RCC 7860 (cell line): Measurements from ENCODE around the gene CDH23.
"Not testable (repeated sequence)": the region's sequence is repeated elsewhere in the genome, so short reads cannot be mapped to it uniquely, and the experiment has no call there.

Source experiments
- DNase-seq: peaks from one replicate; pipeline ENCODE4 v3.0.0-alpha.2; 2015; ENCODE audit warnings: low spot score
- FAIRE-seq: peaks from 2 replicates; lab custom pipeline; 2012; peaks lifted over from hg19 to GRCh38; lab: Jason Lieb, UNC

Gene CDH23

GRCh38 chr10:71590781-71591350 lies 194.1 kb downstream of the CDH23 start:
- DNase-seq (no peak), FAIRE-seq (no peak)

GRCh38 chr10:71594934-71595571 lies 198.3 kb downstream of the CDH23 start:
- FAIRE-seq (no peak), DNase-seq (no peak)

DNA sequence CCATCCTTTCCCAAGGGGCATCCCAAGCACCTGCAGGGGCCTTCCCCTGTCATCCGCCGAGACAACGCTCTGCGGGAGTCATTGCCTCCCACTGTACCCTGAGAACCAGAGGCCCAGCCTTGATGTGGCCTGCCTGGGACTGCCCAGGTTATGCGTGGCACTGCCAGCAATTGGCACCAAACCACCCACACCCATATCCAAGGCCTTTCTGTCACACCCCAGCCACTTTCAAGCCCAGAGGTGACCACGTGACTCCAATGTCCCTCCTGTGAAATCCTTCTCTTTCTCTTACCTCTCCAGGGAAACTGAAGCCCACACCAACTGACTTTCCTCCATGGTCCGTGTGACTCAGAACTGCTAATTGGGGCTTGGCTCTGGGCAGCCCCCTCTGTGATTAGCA lies 198.9 kb downstream of the CDH23 start:
- DNase-seq (no peak), FAIRE-seq (no peak)

GRCh38 chr10:71596127-71596526 lies 199.4 kb downstream of the CDH23 start:
- no peak for FAIRE-seq
- no peak for DNase-seq

GRCh38 chr10:71596759-71597158 lies 200.0 kb downstream of the CDH23 start:
- FAIRE-seq (no peak), DNase-seq (no peak)

- FAIRE-seq (no peak), DNase-seq (no peak)
Measured at GRCh38 chr10:71597821-71598498, 201.2 kb downstream of the CDH23 start.

GRCh38 chr10:71598621-71599055 lies 201.9 kb downstream of the CDH23 start:
- DNase-seq: no peak

DNA sequence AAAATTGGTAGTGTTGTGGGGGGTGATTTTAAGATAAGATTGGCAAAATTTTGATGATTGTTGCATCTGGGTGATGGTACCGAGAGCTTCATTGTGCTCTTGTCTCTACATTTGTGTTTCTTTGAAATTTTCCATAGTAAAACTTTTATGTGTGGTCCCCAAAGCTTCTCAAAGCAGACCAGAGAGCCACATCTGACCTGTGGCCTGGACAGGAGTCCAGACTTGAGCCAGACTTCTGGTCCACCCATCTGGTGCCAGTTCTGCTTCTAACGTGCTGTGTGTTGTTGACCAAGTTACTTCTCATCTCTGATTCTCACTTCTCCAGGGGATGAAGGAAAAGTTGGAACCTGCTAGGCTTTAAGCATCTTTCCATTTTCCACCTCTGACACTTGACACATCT lies 202.8 kb downstream of the CDH23 start:
- no peak for DNase-seq
- FAIRE-seq: no peak

More at GRCh38 chr10:71598621-71599055, 201.9 kb downstream of the CDH23 start:
- no peak for FAIRE-seq

DNA sequence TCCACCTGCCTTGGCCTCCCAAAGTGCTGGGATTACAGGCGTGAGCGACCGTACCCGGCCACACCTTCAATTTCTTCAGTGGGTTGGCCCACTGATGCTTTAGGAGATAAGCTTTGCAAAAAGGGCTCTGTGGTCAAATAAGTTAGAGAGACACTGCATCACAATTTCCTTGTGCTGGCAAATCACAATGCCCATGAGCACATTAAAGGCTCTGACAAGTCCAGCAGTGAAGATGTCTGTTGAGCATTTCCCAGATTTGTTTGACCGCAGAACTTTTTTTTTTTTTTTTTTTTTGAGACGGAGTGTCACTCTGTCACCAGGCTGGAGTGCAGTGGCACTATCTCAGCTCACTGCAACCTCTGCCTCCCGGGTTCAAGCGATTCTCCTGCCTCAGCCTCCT lies 203.5 kb downstream of the CDH23 start:
- DNase-seq, FAIRE-seq: not testable (repeated sequence)

DNA sequence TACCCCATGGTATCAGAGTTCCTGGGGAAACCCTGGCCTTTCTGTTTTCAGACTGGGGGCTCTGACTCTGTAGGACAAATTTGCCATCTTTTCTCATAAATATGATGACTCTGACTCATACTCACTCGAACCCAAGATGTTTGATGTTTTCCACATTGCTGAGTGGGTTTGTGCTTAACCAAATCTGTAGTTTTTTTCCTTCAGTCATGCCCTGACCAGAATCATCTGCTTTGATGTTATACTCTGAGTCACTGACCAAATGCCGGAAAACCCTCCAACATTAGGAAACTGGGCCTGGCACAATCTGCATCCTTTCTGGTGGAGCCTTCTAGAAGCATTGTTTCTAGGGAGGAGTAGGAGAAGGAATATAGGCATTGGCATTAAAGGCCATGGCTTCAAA lies 204.1 kb downstream of the CDH23 start:
- FAIRE-seq (no peak), DNase-seq (no peak)

DNA sequence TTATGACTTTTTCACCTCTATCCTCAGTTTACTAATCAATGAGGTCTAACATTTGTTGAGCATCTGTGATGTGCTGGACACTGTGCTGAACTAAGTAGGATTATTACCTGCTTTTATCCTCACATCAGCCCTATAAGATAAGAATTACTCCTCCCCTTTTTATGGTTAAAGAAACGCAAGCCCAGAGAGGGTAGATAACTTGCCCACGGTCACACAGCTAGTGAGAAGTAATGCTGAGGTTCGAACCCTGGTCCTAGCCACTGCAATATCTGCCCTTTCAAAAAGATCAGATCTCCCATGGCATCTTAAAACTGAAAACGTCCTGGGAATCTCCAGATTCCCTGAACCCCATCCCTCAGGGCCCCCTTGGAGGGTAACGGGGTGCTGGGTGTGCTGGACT lies 204.6 kb downstream of the CDH23 start:
- FAIRE-seq (no peak), DNase-seq (no peak)

- DNase-seq (no peak), FAIRE-seq (no peak)
Measured at GRCh38 chr10:71603150-71603549, 206.4 kb downstream of the CDH23 start.

- no peak for DNase-seq
Measured at GRCh38 chr10:71603754-71604153, 207.0 kb downstream of the CDH23 start.

GRCh38 chr10:71604324-71605018 lies 207.8 kb downstream of the CDH23 start:
- DNase-seq (no peak), FAIRE-seq (no peak)

More at GRCh38 chr10:71603754-71604153, 207.0 kb downstream of the CDH23 start:
- no peak for FAIRE-seq

DNA sequence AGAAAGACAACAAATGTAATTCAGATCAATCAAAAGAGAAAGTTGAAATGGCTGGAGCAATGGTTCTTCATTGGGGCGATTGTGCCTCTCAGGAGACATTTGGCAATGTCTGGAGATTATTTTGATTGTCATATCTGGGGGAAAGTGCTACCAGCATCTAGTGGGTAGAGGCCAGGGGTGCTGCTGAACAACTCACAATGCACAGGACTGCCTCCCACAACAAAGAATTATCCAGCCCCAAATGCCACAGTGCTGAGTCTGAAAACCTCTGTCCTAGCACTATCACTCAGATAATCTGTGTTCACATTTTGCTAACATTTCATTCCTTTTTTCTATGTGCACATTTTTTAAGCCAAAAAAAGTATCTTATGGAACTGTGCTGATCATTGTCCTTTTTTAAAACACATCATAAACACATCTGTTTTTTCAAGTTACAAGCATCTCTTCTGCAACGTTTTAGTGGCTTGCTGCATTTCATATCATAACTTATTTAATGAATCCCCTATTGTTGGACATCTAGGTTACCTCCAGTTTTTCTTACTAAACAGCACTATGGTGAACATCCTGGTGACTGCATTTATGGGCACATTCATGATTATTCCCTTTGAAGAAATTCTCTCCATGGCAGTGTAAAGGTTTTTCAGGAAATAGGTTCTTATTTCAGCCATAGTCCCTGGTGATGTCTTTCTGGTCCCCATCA lies 208.7 kb downstream of the CDH23 start:
- FAIRE-seq (no peak), DNase-seq (no peak)

- FAIRE-seq (no peak), DNase-seq (no peak)
Measured at GRCh38 chr10:71606257-71607081, 209.7 kb downstream of the CDH23 start.

GRCh38 chr10:71607082-71607443 lies 210.3 kb downstream of the CDH23 start:
- DNase-seq (no peak), FAIRE-seq (no peak)

DNA sequence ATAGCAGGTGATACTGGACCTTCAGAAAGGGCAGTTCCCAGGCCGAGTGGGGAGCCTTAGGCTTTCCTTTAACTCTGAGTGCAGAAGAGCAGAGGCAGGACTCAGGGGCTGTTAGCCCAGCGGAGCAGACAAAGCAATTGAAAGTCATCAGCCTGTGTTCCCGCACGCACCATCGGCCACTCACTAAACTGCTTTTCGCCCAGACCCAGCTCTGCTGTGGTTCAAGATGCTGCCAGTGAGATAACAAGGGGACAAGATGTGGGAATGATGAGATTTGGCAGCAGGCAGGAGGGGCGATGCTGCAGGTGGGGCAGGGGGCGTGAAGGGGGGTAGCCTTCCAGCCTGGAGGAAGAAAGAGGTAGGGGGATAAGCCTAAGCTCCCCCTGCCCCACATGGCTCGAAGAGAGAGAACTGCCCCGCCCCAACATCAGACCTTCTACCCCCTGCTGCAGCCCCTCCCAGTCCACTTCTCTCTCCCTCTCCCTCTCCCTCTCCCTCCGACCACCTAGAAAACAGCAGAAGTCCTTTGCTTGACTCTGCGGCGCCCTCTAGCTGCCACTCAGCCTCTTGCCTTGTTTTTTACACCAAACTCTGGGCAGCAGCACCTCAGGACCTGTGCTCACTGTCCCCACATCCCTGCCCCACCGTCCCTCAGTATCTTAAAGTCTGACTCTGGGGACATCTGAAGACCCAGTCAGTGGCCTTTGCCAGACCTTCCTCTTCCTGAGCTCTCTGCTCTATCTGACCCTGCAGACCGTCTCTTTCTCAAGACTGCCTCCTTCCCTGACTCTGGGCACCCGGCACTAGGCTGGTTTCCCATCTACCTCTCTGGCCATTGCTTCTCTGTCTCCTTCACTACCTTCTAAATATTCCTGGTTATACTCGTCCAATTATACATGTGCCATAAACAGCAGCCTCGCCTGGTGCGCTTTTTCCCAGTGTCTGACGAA lies 212.4 kb downstream of the CDH23 start:
- DNase-seq (no peak), FAIRE-seq (no peak)

DNA sequence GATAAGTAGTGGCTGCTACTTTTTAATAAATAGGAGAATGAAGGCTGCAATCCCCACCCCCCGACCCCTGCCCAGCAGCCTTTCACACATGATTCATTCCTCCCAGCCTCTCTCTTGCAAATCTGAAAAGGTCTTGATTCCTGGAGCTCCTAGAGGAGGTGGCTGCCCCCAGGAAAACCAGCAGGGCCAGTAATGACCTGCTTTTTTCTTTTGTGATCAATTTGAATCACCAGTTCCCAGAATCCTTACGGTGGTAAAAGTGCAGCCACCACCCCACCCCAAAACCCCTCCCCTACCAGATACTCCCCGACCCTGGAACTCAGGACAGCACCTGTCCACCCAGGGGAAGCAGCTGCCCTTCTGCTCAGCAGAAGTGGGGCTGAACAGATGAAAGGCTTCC lies 213.9 kb downstream of the CDH23 start:
- FAIRE-seq (no peak), DNase-seq (no peak)
